Jurkat, Clone E6-1 (cell line): ENCODE results near the gene MRPL27.

ENCODE experiments used
- DNase-seq: peaks from one replicate; pipeline ENCODE4 v3.0.0-alpha.2; 2011; ENCODE audit warnings: low read depth, low spot score
- H3K4me3 ChIP-seq: 2 replicates; pipeline ENCODE4 v1.5.1; 2011; ENCODE audit warnings: mild to moderate bottlenecking, low read length, control low read depth, moderate library complexity

MRPL27 gene

DNA sequence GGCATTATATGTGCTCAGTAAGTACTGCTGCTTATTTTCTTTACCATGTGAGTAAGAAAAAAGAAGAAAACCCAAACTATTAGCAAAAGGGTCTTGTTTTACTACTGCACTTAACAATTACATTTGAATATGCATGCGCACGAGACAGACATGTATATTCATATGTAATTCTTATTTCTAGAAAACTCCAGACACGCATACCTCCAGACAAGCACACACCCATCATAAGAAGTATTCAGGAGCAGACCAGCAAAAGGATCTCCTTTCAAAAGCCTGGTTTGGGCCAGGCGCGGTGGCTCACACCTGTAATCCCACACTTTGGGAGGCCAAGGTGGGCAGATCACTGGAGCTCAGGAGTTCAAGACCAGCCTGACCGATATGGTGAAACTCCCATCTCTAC is 16.6 kb upstream of the MRPL27 start:
- H3K4me3 ChIP-seq = no peak overlapping the region
- DNase-seq = no peak

DNA sequence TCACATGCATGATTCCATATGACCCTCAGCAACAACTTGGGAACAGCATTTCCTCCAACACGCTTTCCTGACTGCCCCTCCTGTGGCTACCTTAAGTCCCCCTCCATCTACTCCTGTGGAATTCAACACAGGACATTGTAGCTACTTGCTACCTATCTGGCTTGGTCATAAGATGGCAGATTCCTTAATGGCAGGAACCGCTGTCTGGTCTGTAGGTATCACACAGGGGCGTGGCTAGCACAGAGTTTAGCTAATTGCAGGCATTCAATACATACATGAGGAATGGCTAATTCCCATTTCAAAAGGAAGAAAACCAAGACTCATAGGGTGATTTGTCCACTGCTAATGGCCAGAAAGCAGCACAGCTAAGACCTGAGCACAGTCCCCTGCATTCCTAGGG is 15.7 kb upstream of the MRPL27 start:
- no peak for DNase-seq
- no peak overlapping the region for H3K4me3 ChIP-seq

DNA sequence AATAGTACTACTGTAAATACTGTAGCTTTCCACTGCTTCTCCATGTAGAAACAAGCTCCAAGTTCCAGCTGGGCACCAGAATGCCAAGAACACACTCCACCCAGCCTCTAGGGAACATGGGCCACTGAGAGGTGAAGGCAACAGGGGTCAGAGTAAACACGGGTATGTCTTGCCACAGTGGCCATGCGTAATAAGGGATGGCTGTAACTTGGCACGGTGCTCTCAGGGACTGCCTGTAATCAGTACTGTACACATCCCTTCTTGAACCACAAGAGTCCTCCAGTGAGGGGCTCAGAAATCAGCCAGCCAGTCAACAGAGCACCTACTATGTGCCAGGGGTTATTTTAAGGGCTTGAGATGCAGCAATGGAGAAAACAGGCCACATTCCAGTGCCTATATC is 13.5 kb upstream of the MRPL27 start:
- H3K4me3 ChIP-seq = no peak overlapping the region
- no peak for DNase-seq

DNA sequence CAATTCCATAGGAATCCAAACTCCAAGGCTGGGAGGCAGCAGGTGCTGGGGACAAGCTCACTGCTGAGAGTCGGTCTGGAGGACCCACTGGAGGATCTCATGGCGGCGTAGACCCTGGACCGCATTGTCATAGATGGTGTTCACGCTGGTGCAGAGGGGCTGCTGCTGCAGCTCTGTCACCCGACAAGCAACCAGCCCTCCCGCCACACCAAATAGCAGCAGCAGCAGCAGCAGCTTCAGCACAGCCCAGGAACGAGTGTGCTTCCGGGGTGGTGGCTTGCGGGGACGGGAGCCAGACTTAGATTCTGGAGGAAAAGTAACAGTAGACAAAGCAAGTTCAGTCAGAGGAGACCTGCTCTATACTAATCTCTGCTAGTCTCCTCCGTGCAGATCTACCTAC is 9.9 kb upstream of the MRPL27 start:
- no peak overlapping the region for H3K4me3 ChIP-seq
- DNase-seq = no peak

DNA sequence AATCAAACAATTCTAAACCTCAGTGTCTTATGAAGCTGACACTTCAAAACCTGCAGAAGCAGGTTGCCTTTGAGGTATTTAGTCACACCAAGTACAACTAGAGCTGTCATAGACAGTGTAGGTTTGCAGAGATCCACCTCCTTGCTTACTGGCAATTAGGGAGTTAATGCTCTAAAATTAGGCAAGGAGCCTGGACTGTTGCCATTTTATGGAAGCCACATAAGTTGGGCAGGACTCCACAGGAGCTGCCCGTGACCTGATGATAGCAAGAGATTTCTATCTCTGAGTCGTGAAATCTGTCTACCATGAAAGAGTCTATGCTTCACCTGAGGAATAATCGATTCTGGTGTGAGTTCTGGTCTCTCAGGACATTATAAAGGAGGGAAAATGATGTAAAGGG is 8.9 kb upstream of the MRPL27 start:
- no peak overlapping the region for H3K4me3 ChIP-seq
- DNase-seq = no peak

DNA sequence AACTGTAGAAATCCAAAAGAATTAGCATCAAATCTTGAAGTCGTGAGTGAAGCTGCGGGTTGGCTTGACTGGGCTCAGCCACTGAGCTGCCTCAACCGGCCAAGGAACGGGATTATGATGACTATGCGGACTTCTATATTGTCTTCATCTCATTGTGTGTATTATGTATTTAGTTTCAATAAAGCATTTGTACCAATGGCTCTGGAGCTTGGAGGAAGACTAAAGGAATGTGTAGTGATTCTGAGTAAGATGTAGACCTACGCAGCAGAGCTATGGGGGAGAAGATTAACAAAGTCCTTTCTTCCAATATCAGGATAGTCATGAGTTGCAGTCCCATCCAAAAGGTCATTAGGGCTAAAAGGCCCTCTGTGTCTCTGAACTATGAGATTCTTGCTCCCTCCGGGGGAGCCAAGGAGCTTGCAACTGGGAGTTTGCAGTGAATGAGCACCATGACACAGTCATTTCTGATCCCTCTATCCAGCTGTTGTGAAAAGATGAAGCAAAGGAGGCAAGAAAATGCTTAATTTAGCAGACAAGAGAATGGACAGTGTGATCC is 8.4 kb upstream of the MRPL27 start:
- DNase-seq = no peak
- H3K4me3 ChIP-seq = no peak overlapping the region

DNA sequence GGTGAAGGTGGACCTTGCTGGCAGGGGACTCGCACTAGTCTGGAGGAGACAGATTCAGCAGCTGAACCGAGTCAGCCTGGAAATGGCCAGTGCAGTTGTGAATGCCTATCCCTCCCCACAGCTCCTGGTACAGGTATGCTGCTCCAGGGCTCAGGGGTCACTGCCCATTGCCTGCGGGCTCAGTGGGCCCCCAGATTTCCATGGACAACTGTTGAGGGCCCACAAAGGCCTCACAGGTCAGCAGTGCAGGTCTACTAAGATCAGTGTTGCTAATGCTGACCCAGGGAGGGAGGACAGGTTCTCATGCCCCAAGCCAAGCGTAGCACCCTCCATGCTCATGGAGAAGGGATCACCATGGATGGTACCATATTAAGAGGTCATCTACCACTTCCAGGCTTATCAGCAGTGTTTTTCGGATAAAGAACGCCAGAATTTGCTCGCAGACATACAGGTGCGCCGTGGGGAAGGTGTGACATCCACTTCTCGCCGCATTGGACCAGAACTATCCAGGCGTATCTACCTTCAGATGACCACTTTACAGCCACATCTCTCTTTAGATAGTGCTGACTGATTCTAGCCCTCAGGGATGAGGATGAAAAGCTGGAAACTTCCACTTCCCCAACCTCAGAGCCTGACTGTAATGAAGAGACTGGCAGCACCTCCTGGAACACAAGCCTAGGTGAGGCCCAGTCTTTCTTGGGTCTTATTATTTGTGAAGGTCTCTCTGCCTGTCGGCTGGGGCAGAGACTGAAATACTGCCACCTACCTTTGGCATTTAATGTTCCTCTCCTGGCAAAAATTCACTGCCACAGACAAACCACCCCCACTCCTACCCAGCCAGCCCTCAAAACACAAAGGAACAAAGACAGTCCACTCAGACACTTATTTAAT is 7.6 kb upstream of the MRPL27 start:
- DNase-seq = no peak
- no peak overlapping the region for H3K4me3 ChIP-seq

DNA sequence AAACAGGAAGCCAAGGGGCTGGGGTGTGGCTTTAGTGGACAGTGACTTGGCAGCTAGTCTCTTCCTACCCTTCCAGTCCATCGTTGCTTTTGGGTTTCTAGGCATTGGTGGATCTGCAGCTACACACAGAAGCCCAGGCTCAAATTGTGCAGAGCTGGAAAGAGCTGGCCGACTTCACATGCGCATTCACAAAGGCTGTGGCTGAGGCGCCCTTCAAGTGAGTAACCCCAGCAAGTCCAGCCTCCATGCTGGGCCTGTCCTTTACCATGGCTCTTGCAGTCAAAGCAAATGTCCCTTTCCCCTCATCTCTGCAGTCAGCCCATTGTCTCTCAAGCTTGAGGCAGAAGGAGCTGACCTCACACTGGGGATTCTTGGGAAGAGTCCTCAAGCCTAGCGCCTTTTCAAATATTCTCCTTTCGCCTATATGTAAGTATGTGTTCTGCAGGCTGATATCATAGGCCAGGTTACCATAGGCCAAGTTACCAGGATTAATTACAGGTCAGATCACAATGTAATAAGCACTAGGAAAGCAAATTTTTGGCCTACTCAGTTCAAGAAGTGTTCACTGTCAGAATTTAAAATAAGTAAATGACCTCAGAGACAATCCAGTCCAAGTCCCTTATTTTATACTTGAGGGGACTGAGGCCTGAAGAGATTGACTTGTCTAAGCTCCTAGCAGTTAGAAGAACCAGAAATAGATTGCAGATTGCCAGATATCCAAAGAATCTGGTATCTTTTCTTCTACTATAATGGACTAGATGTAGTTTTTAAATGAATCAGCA is 6.6 kb upstream of the MRPL27 start:
- DNase-seq = no peak
- no peak overlapping the region for H3K4me3 ChIP-seq

DNA sequence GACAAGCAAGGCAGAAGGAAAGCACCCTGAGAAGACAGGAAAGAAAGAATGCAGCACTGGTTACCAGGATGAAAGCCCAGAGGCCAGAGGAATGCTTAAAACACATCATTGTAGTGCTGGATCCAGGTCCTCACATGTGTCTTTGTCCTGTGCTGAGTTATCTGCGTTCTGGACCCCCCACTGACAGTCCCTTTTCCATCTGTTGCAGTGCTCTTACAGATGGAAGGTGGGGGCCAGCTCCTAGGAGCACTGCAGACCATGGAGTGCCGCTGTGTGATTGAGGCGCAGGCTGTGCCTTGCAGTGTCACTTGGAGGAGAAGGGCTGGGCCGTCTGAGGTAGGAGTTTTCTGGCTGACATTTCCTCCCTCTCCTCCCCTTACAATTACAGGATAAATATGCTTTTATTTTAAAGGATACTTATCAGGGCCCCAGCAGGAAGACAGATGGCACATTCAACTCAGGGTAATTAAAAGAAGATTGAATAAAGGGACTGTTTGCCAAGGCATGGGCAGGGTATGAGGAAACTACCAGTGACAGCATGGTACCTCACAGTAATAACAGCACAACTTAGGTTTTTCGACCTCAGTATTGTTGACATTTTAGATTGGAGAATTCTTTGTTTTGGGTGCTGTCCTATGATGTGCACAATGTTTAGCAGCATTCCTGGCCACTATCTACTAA is 3.0 kb upstream of the MRPL27 start:
- H3K4me3 ChIP-seq = no peak overlapping the region
- DNase-seq = no peak

DNA sequence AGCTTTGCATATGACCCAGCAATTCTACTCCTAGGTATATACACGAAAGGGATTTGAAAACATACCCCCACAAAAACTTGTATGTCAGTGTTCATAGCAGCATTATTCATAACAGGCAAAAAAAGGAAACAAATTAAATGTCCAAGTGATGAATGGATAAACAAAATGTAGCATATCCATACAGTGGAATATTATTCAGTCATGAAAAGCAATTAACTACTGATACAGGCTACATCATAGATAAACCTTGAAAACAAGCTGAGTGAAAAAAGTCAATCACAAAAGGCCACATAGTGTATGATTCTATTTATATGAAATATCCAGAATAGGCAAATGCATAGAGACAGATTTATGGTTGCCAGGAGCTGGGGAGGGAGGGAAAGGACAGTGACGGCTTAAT is 721 bp upstream of the MRPL27 start:
- no peak for DNase-seq
- peak overlapping the region; percentile 95 for H3K4me3 ChIP-seq

DNA sequence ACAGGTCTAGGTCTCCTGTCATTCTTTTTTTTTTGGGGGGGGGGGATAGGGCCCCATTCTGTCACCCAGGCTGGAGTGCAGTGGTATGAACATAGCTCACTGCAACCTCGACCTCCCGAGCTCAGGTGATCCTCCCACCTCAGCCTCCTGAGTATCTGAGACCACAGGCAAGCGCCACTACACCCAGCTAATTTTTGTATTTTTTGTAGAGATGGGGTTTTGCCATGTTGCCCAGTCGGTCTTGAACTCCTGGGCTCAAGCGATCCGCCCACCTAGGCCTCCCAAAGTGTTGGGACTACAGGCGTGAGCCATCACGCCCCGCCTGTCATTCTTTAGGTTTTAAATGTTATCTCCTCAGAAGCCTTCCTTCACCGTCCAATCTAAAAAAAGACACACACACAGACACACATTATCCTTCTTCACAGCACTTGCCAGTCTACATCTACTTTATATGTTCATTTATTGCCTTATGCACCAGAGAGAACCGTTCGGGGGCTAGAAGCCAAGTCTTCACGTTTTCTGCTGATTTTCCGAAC is 694 bp downstream of the MRPL27 start:
- DNase-seq = no peak
- peak overlapping the region; percentile 95 for H3K4me3 ChIP-seq

DNA sequence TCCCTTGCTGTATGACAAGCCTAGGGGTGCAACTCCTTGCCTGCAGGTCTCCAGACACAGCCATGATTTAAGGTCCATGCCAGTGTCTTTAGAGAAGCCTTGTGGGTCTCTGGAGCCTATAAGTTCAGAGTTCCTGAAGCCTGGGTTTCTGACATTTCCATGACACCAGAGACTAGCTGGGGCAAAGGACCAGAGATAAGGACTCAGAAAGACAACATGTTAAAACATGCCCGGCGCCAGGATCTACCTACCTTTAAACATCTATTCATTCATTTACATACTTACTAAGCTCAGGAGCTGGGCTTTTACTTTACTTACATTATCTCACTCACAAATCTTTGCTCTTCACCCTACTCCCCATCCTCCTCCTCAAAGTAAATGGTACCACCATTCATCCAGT is 1.5 kb downstream of the MRPL27 start:
- H3K4me3 ChIP-seq = peak overlapping the region; percentile 95
- DNase-seq = no peak

DNA sequence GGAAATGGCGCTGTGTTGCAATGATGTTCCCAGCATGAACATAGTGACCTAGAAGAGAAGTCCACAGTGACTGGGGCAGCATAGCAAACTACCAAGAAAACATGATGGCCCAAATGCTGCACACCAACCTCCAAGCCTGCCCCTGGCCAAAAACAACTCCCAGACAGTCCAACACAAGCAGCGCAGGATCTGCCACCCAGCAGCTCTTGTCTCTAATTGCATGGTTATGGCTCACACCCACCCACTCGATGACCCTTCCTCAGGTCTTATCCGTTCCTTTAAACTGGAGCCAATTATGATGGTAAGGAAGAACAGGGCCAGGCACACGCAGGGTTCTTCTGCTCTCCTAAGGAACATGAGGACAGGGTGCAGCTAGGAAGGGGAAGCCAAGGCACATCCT is 2.9 kb downstream of the MRPL27 start:
- DNase-seq = no peak
- no peak overlapping the region for H3K4me3 ChIP-seq

DNA sequence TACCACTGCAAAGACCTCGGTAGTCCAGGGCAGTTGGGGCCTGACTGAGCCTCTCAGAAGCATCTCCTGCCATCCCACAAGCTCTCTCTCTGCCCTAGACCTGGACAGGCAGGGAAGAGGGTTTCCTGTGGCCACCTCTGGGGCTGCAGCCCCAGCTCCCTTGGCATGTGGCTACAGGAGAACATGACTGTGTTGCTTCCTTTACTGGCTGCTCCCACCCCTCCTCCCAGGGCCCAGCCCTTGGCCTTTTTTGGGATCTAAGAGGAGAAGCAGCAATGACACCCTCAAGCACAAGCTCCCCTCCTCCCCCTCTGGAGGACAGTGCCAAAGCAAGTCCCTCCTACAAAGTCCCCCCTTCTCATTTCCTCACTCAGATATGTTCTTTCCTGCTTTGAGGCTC is 5.6 kb downstream of the MRPL27 start:
- H3K4me3 ChIP-seq = no peak overlapping the region
- no peak for DNase-seq

DNA sequence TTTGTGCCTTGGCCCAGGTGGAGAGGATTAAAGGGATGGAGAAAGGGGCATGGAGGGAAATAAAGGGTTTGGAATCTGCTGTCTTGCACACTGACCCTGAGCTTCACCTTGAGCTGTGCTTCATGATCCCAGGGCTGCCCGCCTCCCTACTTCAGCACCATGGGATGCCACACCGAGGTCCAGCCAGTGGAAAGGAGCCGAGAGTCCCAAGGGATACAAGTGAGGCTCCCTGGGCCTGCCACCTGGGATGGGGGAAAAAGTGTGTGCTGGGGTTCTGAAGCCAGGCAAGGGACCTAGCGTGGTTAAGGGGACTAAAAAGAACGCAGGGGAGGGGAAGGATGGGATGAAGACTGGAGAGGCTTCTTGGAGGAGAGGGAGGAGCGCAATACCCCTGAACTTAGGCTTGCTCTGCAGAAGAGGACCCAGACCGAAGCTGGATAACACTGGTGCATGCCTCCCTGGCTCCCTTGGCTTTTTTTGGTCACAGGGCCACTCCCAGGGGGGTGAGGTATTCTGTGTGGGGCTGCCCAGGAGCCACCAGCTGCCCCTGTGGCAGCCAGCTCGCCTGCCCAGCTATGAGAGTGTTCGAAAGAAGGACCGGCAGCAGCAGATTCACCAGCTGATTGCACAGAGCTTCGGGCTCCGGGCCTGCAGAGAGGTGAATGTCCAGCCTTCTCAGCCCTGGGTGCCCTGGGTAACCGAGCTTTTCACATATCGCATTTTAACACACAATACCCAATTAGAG is 7.2 kb downstream of the MRPL27 start:
- no peak overlapping the region for H3K4me3 ChIP-seq
- no peak for DNase-seq

DNA sequence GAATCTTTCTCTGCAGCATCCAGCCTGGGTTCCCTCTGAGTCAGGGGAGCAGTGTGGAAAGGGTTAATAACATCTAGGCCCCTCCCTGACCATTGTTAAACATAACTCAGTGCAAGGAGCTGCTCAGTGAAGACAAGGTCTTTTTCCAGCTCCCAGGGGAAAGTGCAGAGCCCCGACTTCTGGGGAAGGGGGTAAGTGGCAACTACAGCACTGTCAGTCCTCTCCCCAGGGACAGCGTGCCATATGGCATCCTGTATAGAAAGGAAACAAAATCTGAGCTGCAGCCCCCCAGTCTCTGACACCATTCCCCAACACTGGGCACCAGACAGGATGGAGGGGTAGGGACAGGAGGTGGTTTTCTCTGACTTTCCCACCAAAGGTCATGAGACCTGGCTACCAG is 7.8 kb downstream of the MRPL27 start:
- DNase-seq = no peak
- H3K4me3 ChIP-seq = no peak overlapping the region

DNA sequence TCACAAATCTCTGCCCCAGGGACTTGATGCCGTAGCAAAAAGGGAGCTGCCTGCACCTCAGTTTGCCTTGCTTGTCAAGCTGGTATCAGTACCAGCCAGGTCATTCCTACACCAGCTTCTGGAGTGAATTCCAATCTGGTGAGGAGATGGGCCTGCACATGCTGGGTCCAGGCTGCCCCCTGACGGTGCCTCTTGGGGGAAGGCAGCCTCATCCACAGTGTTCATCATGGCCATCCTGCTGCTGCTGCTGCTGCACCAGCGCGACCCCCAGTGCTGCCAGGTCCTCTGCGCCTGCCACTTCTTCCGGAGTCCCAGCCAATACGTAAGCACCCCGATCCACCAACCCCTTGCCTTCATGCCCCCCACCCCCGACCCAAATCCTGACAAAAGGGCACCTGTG is 8.3 kb downstream of the MRPL27 start:
- DNase-seq = no peak
- H3K4me3 ChIP-seq = no peak overlapping the region

DNA sequence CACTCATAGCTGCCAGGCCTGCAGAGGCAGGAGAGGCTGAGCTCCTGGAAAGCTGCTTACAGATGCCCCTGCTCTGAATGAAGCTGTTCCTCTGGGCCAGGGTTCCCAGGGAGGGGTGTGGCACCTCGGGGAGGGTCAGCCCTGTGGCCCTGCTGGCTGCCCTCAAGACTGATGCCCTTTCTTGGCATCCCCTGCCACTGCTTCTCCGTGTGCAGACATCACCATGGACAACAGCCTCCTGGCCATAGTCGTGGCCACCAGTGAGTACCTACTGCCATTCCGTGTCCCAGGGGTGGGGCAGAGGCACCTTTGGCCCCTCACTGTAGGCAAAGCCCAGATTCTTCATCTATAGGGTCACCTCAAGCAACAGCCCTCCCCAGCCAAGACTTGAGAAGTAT is 8.9 kb downstream of the MRPL27 start:
- H3K4me3 ChIP-seq = no peak overlapping the region
- DNase-seq = no peak
